ENCODE measurements around the gene ERBB2. TPM values are rescaled to one million over a fixed set of nuclear protein-coding genes. Genes with fewer than 3 reads are reported as not detected.
"Not testable (repeated sequence)": the region's sequence is repeated elsewhere in the genome, so short reads cannot be mapped to it uniquely, and the experiment has no call there.

Gene ERBB2
- total RNA-seq, 6 donors from 2014 or later, result 88.6 to 126 (median 112) TPM

- peak in 1 of 2 donors; percentile 20 for DNase-seq
Observed at GRCh38 chr17:39757931-39758873, 58.3 kb downstream of the ERBB2 start.

GRCh38 chr17:39759204-39759603 is 59.3 kb downstream of the ERBB2 start:
- H3K36me3 ChIP-seq, result no peaks in the 10 kb centered on the region
- H3K9me3 ChIP-seq, result no peaks in the 10 kb centered on the region
- no peak overlapping the region for H3K4me3 ChIP-seq
- 90 to 92% methylated on average over 5 of the region's 5 CpGs for WGBS, 2 donors
- no peak for ATAC-seq (ENCODE audit: low FRiP score in 2 of 2)
- TF ChIP-seq EP300 (IDR thresholded peaks at IDR 0.05) (no peak), POLR2AphosphoS5 (IDR thresholded peaks at IDR 0.05) (no peak), POLR2A (IDR thresholded peaks at IDR 0.05) (no peak), CTCF (IDR thresholded peaks at IDR 0.05) (no peak)
- peaks cover 7 to 14% (median 10%) of the 10 kb centered on the region in 4 donors for H3K4me1 ChIP-seq
- H3K27ac ChIP-seq, result no peak overlapping the region
- DNase-seq, result no peak
- no peaks in the 10 kb centered on the region for H3K27me3 ChIP-seq

More at GRCh38 chr17:39757931-39758873, 58.3 kb downstream of the ERBB2 start:
- Histone ChIP-seq H3K36me3 (no peaks in the 10 kb centered on the region), H3K27ac (peak overlapping the region in 1 of 4 donors; percentile 7), H3K4me1 (peaks cover 12 to 23% (median 14%) of the 10 kb centered on the region in 4 donors), H3K27me3 (no peaks in the 10 kb centered on the region), H3K9me3 (no peaks in the 10 kb centered on the region), H3K4me3 (no peak overlapping the region)
- ATAC-seq (ENCODE audit: low FRiP score in 2 of 2), result no peak
- 62 to 74% methylated on average over 12 of the region's 12 CpGs for WGBS, 2 donors
- TF ChIP-seq POLR2AphosphoS5 (IDR thresholded peaks at IDR 0.05) (no peak), CTCF (IDR thresholded peaks at IDR 0.05) (no peak), POLR2A (IDR thresholded peaks at IDR 0.05) (no peak), EP300 (IDR thresholded peaks at IDR 0.05) (no peak)

- no peaks in the 10 kb centered on the region for H3K4me1 ChIP-seq
- no peak overlapping the region for H3K4me3 ChIP-seq
- WGBS, 2 donors, result 94 to 95% methylated on average over 10 of the region's 10 CpGs
- H3K27ac ChIP-seq, result no peak overlapping the region
- H3K36me3 ChIP-seq, result no peaks in the 10 kb centered on the region
- TF ChIP-seq POLR2AphosphoS5 (IDR thresholded peaks at IDR 0.05) (no peak), EP300 (IDR thresholded peaks at IDR 0.05) (no peak), CTCF (IDR thresholded peaks at IDR 0.05) (no peak), POLR2A (IDR thresholded peaks at IDR 0.05) (no peak)
- ATAC-seq (ENCODE audit: low FRiP score in 2 of 2) (no peak), DNase-seq (no peak)
- H3K9me3 ChIP-seq, result no peaks in the 10 kb centered on the region
- H3K27me3 ChIP-seq, result no peaks in the 10 kb centered on the region
Observed at GRCh38 chr17:39761861-39762496, 62.1 kb downstream of the ERBB2 start.

- Histone ChIP-seq H3K27me3 (no peaks in the 10 kb centered on the region), H3K36me3 (no peaks in the 10 kb centered on the region), H3K27ac (no peak overlapping the region), H3K4me1 (no peaks in the 10 kb centered on the region), H3K9me3 (no peaks in the 10 kb centered on the region), H3K4me3 (no peak overlapping the region)
- no peak for DNase-seq
- ATAC-seq (ENCODE audit: low FRiP score in 2 of 2), result no peak
- TF ChIP-seq EP300 (IDR thresholded peaks at IDR 0.05) (no peak), POLR2AphosphoS5 (IDR thresholded peaks at IDR 0.05) (no peak), CTCF (IDR thresholded peaks at IDR 0.05) (no peak), POLR2A (IDR thresholded peaks at IDR 0.05) (no peak)
- 61 to 68% methylated on average over 5 of the region's 5 CpGs for WGBS, 2 donors
Observed at GRCh38 chr17:39763051-39763820, 63.4 kb downstream of the ERBB2 start.

- not testable (repeated sequence) for H3K27me3 ChIP-seq; H3K27ac ChIP-seq; H3K36me3 ChIP-seq; H3K9me3 ChIP-seq; ATAC-seq (ENCODE audit: low FRiP score in 2 of 2); H3K4me3 ChIP-seq; H3K4me1 ChIP-seq; DNase-seq
- 68 to 71% methylated on average over 3 of the region's 3 CpGs for WGBS, 2 donors
Observed at GRCh38 chr17:39764171-39764570, 64.3 kb downstream of the ERBB2 start.

Data from upper lobe of left lung (tissue), 6 donors.